CD4-positive, alpha-beta T cell (primary cell): ENCODE measurements around the gene SYNE3. TPM values are rescaled to one million over a fixed set of nuclear protein-coding genes. Genes with fewer than 3 reads are reported as not detected.
A peak's percentile ranks its signal among the peaks of the same experiment; 100 is the strongest.

Experiments
- ATAC-seq: fragments of 200-7000 bp; cut with Tn5 transposase; one replicate; pipeline ENCODE4 v1.10.0; 2022; ENCODE audit warnings: mild to moderate bottlenecking; ENCODE audit not compliant: poor library complexity
- CTCF ChIA-PET: fragments of 350-600 bp; sonication (Branson Sonifier 250); formaldehyde crosslinking; loops from one replicate; lab custom pipeline; 2021; ENCODE audit warnings: antibody characterized with exemption, inconsistent platforms; lab: Charles Lee
- POLR2A ChIA-PET: fragments of 350-600 bp; sonication (Branson Sonifier 250); formaldehyde crosslinking; loops from one replicate; lab custom pipeline; 2021; ENCODE audit warnings: antibody characterized with exemption, inconsistent platforms; lab: Charles Lee
- DNase-seq, 14 experiments: peaks; one replicate each; pipeline ENCODE4 v3.0.0-alpha.2; 2013 to 2020; ENCODE audit warnings: mixed read lengths in 2 of 14
- H3K27ac ChIP-seq, 2 donors: one replicate each; pipeline versions ENCODE4 v1.5.1 to v1.7.0; 2013; ENCODE audit warnings: low read length in 2 of 2, low read depth in 1 of 2, mild to moderate bottlenecking in 1 of 2
- H3K27me3 ChIP-seq, 2 experiments: 1 replicate in 1 of 2; 2 replicates in 1 of 2; pipeline versions ENCODE4 v1.6.1 to v1.7.0; 2013; ENCODE audit warnings: low read length in 2 of 2, control low read depth in 1 of 2, mild to moderate bottlenecking in 1 of 2, moderate library complexity in 1 of 2; ENCODE audit not compliant: insufficient read depth in 2 of 2, control insufficient read depth in 1 of 2
- H3K36me3 ChIP-seq: one replicate; pipeline ENCODE4 v1.6.1; 2013; ENCODE audit warnings: low read length, control low read depth; ENCODE audit not compliant: insufficient read depth
- H3K4me1 ChIP-seq: one replicate; pipeline ENCODE4 v1.6.1; 2013; ENCODE audit warnings: low read length, control low read depth; ENCODE audit not compliant: insufficient read depth
- H3K4me3 ChIP-seq: one replicate; pipeline ENCODE4 v1.5.1; 2013; ENCODE audit warnings: mild to moderate bottlenecking, low read length, moderate library complexity
- H3K9me3 ChIP-seq, 2 experiments: 1 replicate in 1 of 2; 2 replicates in 1 of 2; pipeline versions ENCODE4 v1.6.1 to v1.7.0; 2013; ENCODE audit warnings: low read length in 2 of 2, mild to moderate bottlenecking in 2 of 2, control low read depth in 1 of 2, moderate library complexity in 1 of 2; ENCODE audit not compliant: control insufficient read depth in 1 of 2, insufficient read depth in 1 of 2
- H3K27ac Mint-ChIP-seq: one replicate; pipeline ENCODE4 v1.8.0; 2020; ENCODE audit warnings: mixed read lengths
- H3K27me3 Mint-ChIP-seq: one replicate; pipeline ENCODE4 v1.8.0; 2021; ENCODE audit warnings: mixed read lengths
- H3K36me3 Mint-ChIP-seq: one replicate; pipeline ENCODE4 v1.8.0; 2021; ENCODE audit warnings: low read depth, mixed read lengths
- H3K4me1 Mint-ChIP-seq: one replicate; pipeline ENCODE4 v1.8.0; 2021; ENCODE audit warnings: low read depth, mixed read lengths
- H3K4me3 Mint-ChIP-seq: one replicate; pipeline ENCODE4 v1.8.0; 2020; ENCODE audit warnings: mild to moderate bottlenecking, mixed read lengths
- H3K9me3 Mint-ChIP-seq: one replicate; pipeline ENCODE4 v1.8.0; 2020; ENCODE audit warnings: mixed read lengths
- CTCF ChIP-seq: fragments of 200-600 bp; IDR thresholded peaks from one replicate; pipeline ENCODE4 v1.8.0; 2022; ENCODE audit warnings: antibody characterized with exemption, mild to moderate bottlenecking
- intact Hi-C, 2 experiments: fragments of 100-400 bp; cut with DNase I in 1 of 2; cut with micrococcal nuclease in 1 of 2; formaldehyde crosslinking; loops; one replicate each; pipeline versions ENCODE4 v1.15.1 to v1.9.0; 2023 to 2025; cut with DNase I, micrococcal nuclease
- total RNA-seq, 174 experiments: library from RNA in 2 of 174; stranded (reverse) in 2 of 174; gene quantifications; one replicate each; pipeline ENCODE4 v1.2.3 and lab custom pipeline; 2021 to 2026

Gene SYNE3
- total RNA-seq, 2 experiments from 2014 or later = 29.4 to 31.4 TPM

- Mint-ChIP-seq H3K9me3 (no peaks in the 10 kb centered on the region), H3K4me1 (peaks cover 83% of the 10 kb centered on the region), H3K27me3 (no peaks in the 10 kb centered on the region), H3K27ac (peak overlapping the region; percentile 89), H3K36me3 (no peaks in the 10 kb centered on the region), H3K4me3 (peak overlapping the region; percentile 72)
- peak overlapping the region; percentile 39 for H3K4me3 ChIP-seq
- CTCF ChIA-PET = interaction anchor here (1.1 to 4.7 kb wide), 6 partner anchors 10 to 81 kb away, joined by 3 to 18 read pairs (median 4); partner anchors contain the start of gene GLRX5
- no peaks in the 10 kb centered on the region for H3K9me3 ChIP-seq
- peaks cover 79% of the 10 kb centered on the region for H3K4me1 ChIP-seq
- intact Hi-C loops = loop anchor here in 1 of 2 experiments (10.0 kb wide), 1 partner anchor 842 kb away; the partner anchor contains the start of genes ATG2B and GSKIP
- POLR2A ChIA-PET = interaction anchor here (0.8 to 7.7 kb wide), 18 partner anchors 8 to 83 kb away, joined by 3 to 102 read pairs (median 4); partner anchors contain the start of genes GLRX5 and SYNE3
- no peaks in the 10 kb centered on the region for H3K36me3 ChIP-seq
- H3K27me3 ChIP-seq = no peaks in the 10 kb centered on the region
- peak in 7 of 14 experiments; percentile 39 to 64 (median 51) for DNase-seq
- peak overlapping the region; percentile 59 to 79 for H3K27ac ChIP-seq
- TF ChIP-seq CTCF = no peak
- peak; percentile 22 for ATAC-seq
Observed at GRCh38 chr14:95523051-95523814, 6.8 kb upstream of the SYNE3 start.

GRCh38 chr14:95522556-95522955, 6.1 kb upstream of the SYNE3 start:
- H3K4me1 ChIP-seq = peaks cover 86% of the 10 kb centered on the region
- H3K27me3 Mint-ChIP-seq = no peaks in the 10 kb centered on the region
- no peaks in the 10 kb centered on the region for H3K9me3 Mint-ChIP-seq
- H3K36me3 Mint-ChIP-seq = no peaks in the 10 kb centered on the region
- H3K36me3 ChIP-seq = no peaks in the 10 kb centered on the region
- CTCF ChIA-PET = interaction anchor here (1.5 to 4.7 kb wide), 2 partner anchors 70 to 80 kb away, joined by 3 to 18 read pairs; no protein-coding TSS in a partner anchor
- intact Hi-C loops = loop anchor here in 1 of 2 experiments (10.0 kb wide), 1 partner anchor 842 kb away; the partner anchor contains the start of genes ATG2B and GSKIP
- POLR2A ChIA-PET = interaction anchor here (0.9 to 7.7 kb wide), 10 partner anchors 7 to 82 kb away, joined by 3 to 102 read pairs (median 6); partner anchors contain the start of genes GLRX5 and SYNE3
- H3K4me3 Mint-ChIP-seq = peak overlapping the region; percentile 72
- H3K27ac ChIP-seq = peak overlapping the region; percentile 59 to 79
- TF ChIP-seq CTCF = no peak
- H3K4me3 ChIP-seq = no peak overlapping the region
- DNase-seq = peak in 1 of 14 experiments; percentile 26
- ATAC-seq = no peak
- H3K27me3 ChIP-seq = no peaks in the 10 kb centered on the region
- no peaks in the 10 kb centered on the region for H3K9me3 ChIP-seq
- H3K4me1 Mint-ChIP-seq = peaks cover 89% of the 10 kb centered on the region
- H3K27ac Mint-ChIP-seq = peak overlapping the region; percentile 89

GRCh38 chr14:95522116-95522515, 5.7 kb upstream of the SYNE3 start:
- ChIA-PET CTCF (interaction anchor here (1.5 to 4.7 kb wide), 2 partner anchors 70 to 80 kb away, joined by 3 to 18 read pairs; no protein-coding TSS in a partner anchor), POLR2A (interaction anchor here (0.9 to 7.7 kb wide), 7 partner anchors 9 to 81 kb away, joined by 3 to 102 read pairs (median 6); partner anchors contain the start of gene GLRX5)
- ATAC-seq (no peak), DNase-seq (no peak)
- Histone ChIP-seq H3K27ac (peak overlapping the region in 1 of 2 donors; percentile 19), H3K4me3 (no peak overlapping the region), H3K9me3 (no peaks in the 10 kb centered on the region), H3K4me1 (peaks cover 89% of the 10 kb centered on the region), H3K36me3 (no peaks in the 10 kb centered on the region), H3K27me3 (no peaks in the 10 kb centered on the region)
- H3K4me3 Mint-ChIP-seq = peak overlapping the region; percentile 2
- H3K9me3 Mint-ChIP-seq = no peaks in the 10 kb centered on the region
- no peaks in the 10 kb centered on the region for H3K27me3 Mint-ChIP-seq
- no peaks in the 10 kb centered on the region for H3K36me3 Mint-ChIP-seq
- intact Hi-C loops = loop anchor here in 1 of 2 experiments (10.0 kb wide), 1 partner anchor 843 kb away; the partner anchor contains the start of genes ATG2B and GSKIP
- peak overlapping the region; percentile 89 for H3K27ac Mint-ChIP-seq
- TF ChIP-seq CTCF = no peak
- H3K4me1 Mint-ChIP-seq = peaks cover 89% of the 10 kb centered on the region
